ES-I3 (cell line): ENCODE data around the gene CACHD1.

Source experiments
- H3K36me3 ChIP-seq: 2 replicates; pipeline ENCODE4 v1.6.1; 2013; ENCODE audit warnings: mild to moderate bottlenecking, low read length, control low read depth, moderate library complexity; ENCODE audit not compliant: insufficient read depth
- H3K4me1 ChIP-seq: 2 replicates; pipeline ENCODE4 v1.6.1; 2013; ENCODE audit warnings: mild to moderate bottlenecking, control low read depth, low read length; ENCODE audit not compliant: insufficient read depth
- H3K9ac ChIP-seq: 2 replicates; pipeline ENCODE4 v1.6.1; 2013; ENCODE audit warnings: low read depth, mild to moderate bottlenecking, low read length, moderate library complexity
- H3K9me3 ChIP-seq: 2 replicates; pipeline ENCODE4 v1.6.1; 2013; ENCODE audit warnings: mild to moderate bottlenecking, low read length, moderate library complexity; ENCODE audit not compliant: control insufficient read depth, insufficient read depth

The CACHD1 gene

GRCh38 chr1:64530969-64531692 lies 61.2 kb downstream of the CACHD1 start:
- Histone ChIP-seq H3K9ac (no peak overlapping the region), H3K9me3 (no peaks in the 10 kb centered on the region), H3K36me3 (no peaks in the 10 kb centered on the region), H3K4me1 (peaks cover 20% of the 10 kb centered on the region)

GRCh38 chr1:64532646-64533045 lies 62.7 kb downstream of the CACHD1 start:
- peaks cover 17% of the 10 kb centered on the region for H3K4me1 ChIP-seq
- H3K9ac ChIP-seq, result no peak overlapping the region
- no peaks in the 10 kb centered on the region for H3K9me3 ChIP-seq
- no peaks in the 10 kb centered on the region for H3K36me3 ChIP-seq

GRCh38 chr1:64535938-64536835 lies 66.3 kb downstream of the CACHD1 start:
- H3K36me3 ChIP-seq, result no peaks in the 10 kb centered on the region
- peaks cover 36% of the 10 kb centered on the region for H3K4me1 ChIP-seq
- H3K9me3 ChIP-seq, result no peaks in the 10 kb centered on the region
- no peak overlapping the region for H3K9ac ChIP-seq

- Histone ChIP-seq H3K36me3 (no peaks in the 10 kb centered on the region), H3K9me3 (no peaks in the 10 kb centered on the region), H3K4me1 (peaks cover 36% of the 10 kb centered on the region), H3K9ac (no peak overlapping the region)
Observed at GRCh38 chr1:64536836-64537490, 67.0 kb downstream of the CACHD1 start.

- H3K9me3 ChIP-seq, result no peaks in the 10 kb centered on the region
- peaks cover 36% of the 10 kb centered on the region for H3K4me1 ChIP-seq
- H3K36me3 ChIP-seq, result no peaks in the 10 kb centered on the region
- no peak overlapping the region for H3K9ac ChIP-seq
Observed at GRCh38 chr1:64537942-64538341, 68.0 kb downstream of the CACHD1 start.

GRCh38 chr1:64538389-64538788 lies 68.5 kb downstream of the CACHD1 start:
- Histone ChIP-seq H3K9ac (no peak overlapping the region), H3K9me3 (no peaks in the 10 kb centered on the region), H3K4me1 (peaks cover 36% of the 10 kb centered on the region), H3K36me3 (no peaks in the 10 kb centered on the region)

- Histone ChIP-seq H3K9ac (no peak overlapping the region), H3K9me3 (no peaks in the 10 kb centered on the region), H3K4me1 (peaks cover 41% of the 10 kb centered on the region), H3K36me3 (no peaks in the 10 kb centered on the region)
Observed at GRCh38 chr1:64539289-64539688, 69.4 kb downstream of the CACHD1 start.

- H3K9ac ChIP-seq, result no peak overlapping the region
- H3K9me3 ChIP-seq, result no peaks in the 10 kb centered on the region
- H3K4me1 ChIP-seq, result peaks cover 46% of the 10 kb centered on the region
Observed at GRCh38 chr1:64539781-64540218, 69.9 kb downstream of the CACHD1 start.

GRCh38 chr1:64540265-64540791 lies 70.4 kb downstream of the CACHD1 start:
- Histone ChIP-seq H3K9me3 (no peaks in the 10 kb centered on the region), H3K36me3 (no peaks in the 10 kb centered on the region), H3K9ac (no peak overlapping the region), H3K4me1 (peaks cover 49% of the 10 kb centered on the region)

More at GRCh38 chr1:64539781-64540218, 69.9 kb downstream of the CACHD1 start:
- no peaks in the 10 kb centered on the region for H3K36me3 ChIP-seq

GRCh38 chr1:64542118-64542517 lies 72.2 kb downstream of the CACHD1 start:
- Histone ChIP-seq H3K36me3 (no peaks in the 10 kb centered on the region), H3K9me3 (no peaks in the 10 kb centered on the region), H3K4me1 (peaks cover 48% of the 10 kb centered on the region), H3K9ac (no peak overlapping the region)

- H3K36me3 ChIP-seq, result no peaks in the 10 kb centered on the region
- H3K9me3 ChIP-seq, result no peaks in the 10 kb centered on the region
- H3K4me1 ChIP-seq, result peaks cover 39% of the 10 kb centered on the region
- H3K9ac ChIP-seq, result no peak overlapping the region
Observed at GRCh38 chr1:64543831-64544230, 73.9 kb downstream of the CACHD1 start.

- H3K9ac ChIP-seq, result no peak overlapping the region
- no peaks in the 10 kb centered on the region for H3K36me3 ChIP-seq
- H3K4me1 ChIP-seq, result peaks cover 25% of the 10 kb centered on the region
- no peaks in the 10 kb centered on the region for H3K9me3 ChIP-seq
Observed at GRCh38 chr1:64545118-64545843, 75.4 kb downstream of the CACHD1 start.

- H3K9me3 ChIP-seq, result no peaks in the 10 kb centered on the region
- H3K4me1 ChIP-seq, result peaks cover 18% of the 10 kb centered on the region
- H3K9ac ChIP-seq, result no peak overlapping the region
- H3K36me3 ChIP-seq, result no peaks in the 10 kb centered on the region
Observed at GRCh38 chr1:64546013-64546412, 76.1 kb downstream of the CACHD1 start.
